Immature natural killer cell (primary cell): Measurements from ENCODE around the gene NLK. TPM values are rescaled to one million over a fixed set of nuclear protein-coding genes. Genes with fewer than 3 reads are reported as not detected.
"Not testable (repeated sequence)": the region's sequence is repeated elsewhere in the genome, so short reads cannot be mapped to it uniquely, and the experiment has no call there.

ENCODE experiments used
- DNase-seq, 3 donors: peaks; one replicate each; pipeline ENCODE4 v3.0.0; 2022; ENCODE audit warnings: mixed read lengths in 1 of 3
- H3K27ac Mint-ChIP-seq, 6 donors: one replicate each; pipeline ENCODE4 v1.8.0; 2020; ENCODE audit warnings: mixed read lengths in 6 of 6, mild to moderate bottlenecking in 5 of 6, inconsistent platforms in 4 of 6, moderate library complexity in 3 of 6
- H3K27me3 Mint-ChIP-seq, 3 donors: one replicate each; pipeline ENCODE4 v1.8.0; 2020 to 2021; ENCODE audit warnings: low read depth in 3 of 3, mild to moderate bottlenecking in 3 of 3, mixed read lengths in 3 of 3, moderate library complexity in 3 of 3, inconsistent platforms in 1 of 3
- H3K36me3 Mint-ChIP-seq, 3 donors: one replicate each; pipeline ENCODE4 v1.8.0; 2020; ENCODE audit warnings: mixed read lengths in 3 of 3, inconsistent platforms in 2 of 3, mild to moderate bottlenecking in 2 of 3
- H3K4me1 Mint-ChIP-seq, 2 donors: one replicate each; pipeline ENCODE4 v1.8.0; 2020; ENCODE audit warnings: inconsistent platforms in 2 of 2, mild to moderate bottlenecking in 2 of 2, mixed read lengths in 2 of 2, moderate library complexity in 1 of 2
- H3K4me3 Mint-ChIP-seq, 5 donors: one replicate each; pipeline ENCODE4 v1.8.0; 2020; ENCODE audit warnings: mild to moderate bottlenecking in 5 of 5, mixed read lengths in 5 of 5, inconsistent platforms in 3 of 5, moderate library complexity in 3 of 5
- H3K9me3 Mint-ChIP-seq, 6 donors: one replicate each; pipeline ENCODE4 v1.8.0; 2020; ENCODE audit warnings: mild to moderate bottlenecking in 6 of 6, mixed read lengths in 6 of 6, inconsistent platforms in 4 of 6, moderate library complexity in 3 of 6
- polyA plus RNA-seq, 3 donors: library from polyadenylated mRNA; unstranded; fragments of 300-500 nt; fragmentation: Illumina TruSeq; gene quantifications; one replicate each; pipeline ENCODE4 v1.2.3, GENCODE V29; 2021

Gene NLK
- polyA plus RNA-seq, 3 donors from 2014 or later, result 0.06 to 2.8 (median 2.3) TPM

DNA sequence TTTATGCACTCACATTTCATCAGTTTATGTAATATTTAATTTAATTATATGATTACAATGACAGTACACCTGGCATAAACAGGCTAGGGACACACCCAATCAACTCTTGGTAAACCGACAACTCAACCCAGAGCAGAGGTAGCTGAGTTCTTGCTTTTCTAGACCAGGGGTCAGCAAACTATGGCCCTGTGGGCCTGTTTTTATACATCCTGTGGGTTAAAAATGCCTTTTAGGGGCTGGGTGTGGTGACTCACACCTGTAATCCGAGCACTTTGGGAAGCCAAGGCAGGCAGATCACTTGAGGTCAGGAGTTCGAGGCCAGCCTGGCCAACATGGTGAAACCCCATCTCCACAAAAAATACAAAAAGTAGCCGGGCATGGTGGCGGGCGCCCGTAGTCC lies 177.3 kb downstream of the NLK start:
- Mint-ChIP-seq H3K27ac (no peak overlapping the region), H3K27me3 (peaks cover 1 to 5% (median 3%) of the 10 kb centered on the region in 3 donors), H3K4me1 (peaks cover 2 to 4% of the 10 kb centered on the region in 2 donors), H3K9me3 (no peaks in the 10 kb centered on the region), H3K36me3 (no peaks in the 10 kb centered on the region), H3K4me3 (no peak overlapping the region)
- no peak for DNase-seq

DNA sequence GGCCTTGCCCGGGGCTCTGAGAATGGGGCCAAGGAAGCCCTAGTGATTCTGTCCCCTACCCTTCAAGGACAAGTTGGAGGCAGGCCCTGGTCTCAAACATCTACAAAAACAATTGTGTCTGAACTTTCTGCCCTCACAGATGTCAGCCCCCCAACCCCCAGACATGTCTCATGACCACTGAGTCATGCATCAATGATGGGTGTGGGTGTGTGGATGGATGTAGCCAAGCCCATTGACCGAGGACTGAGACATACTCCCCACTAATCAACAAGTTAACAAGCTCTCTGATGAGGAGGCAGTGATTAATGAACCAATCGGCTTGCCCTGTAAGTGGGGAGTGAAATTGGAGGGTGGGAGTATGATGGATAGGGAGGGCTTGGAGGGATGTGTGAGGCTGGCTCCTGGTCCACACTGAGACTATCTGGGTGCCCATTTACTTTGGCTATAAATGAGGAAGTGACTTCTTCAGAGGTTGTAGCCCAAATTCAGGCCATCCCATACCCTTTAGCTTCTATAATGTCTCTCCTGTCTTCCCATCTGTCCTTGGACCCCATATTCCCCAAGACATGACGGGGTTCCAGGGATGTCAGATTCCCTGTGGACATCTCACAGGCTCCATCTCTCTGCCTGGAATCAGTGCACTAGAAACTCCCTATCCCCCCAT lies 179.4 kb downstream of the NLK start:
- peaks cover 2 to 5% (median 2%) of the 10 kb centered on the region in 3 donors for H3K27me3 Mint-ChIP-seq
- no peak for DNase-seq
- H3K9me3 Mint-ChIP-seq, result no peaks in the 10 kb centered on the region
- H3K4me1 Mint-ChIP-seq, result no peaks in the 10 kb centered on the region
- H3K27ac Mint-ChIP-seq, result no peak overlapping the region
- H3K4me3 Mint-ChIP-seq, result no peak overlapping the region
- no peaks in the 10 kb centered on the region for H3K36me3 Mint-ChIP-seq

DNA sequence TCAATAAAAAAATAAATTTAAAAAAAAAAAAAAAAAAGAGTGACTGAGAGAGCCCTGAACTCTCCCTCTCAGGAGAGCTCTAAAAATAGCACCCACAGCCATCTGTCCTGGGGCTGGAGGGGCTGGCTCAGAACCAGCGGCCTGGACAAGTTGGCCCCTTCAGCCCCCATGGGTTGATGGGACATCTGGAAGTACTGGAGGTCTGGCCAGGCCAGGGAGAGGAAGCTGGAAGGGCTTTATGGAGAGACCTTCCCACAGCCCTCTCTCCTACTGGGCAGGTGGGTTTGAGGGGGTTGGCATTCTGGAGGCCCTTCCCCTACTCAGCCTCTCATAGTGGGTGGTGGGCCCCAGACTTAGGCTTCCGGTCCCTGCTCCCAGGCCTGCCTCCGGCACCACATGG lies 182.8 kb downstream of the NLK start:
- Mint-ChIP-seq H3K9me3 (no peaks in the 10 kb centered on the region), H3K4me3 (no peak overlapping the region), H3K27ac (no peak overlapping the region), H3K36me3 (no peaks in the 10 kb centered on the region), H3K4me1 (peaks cover 9 to 14% of the 10 kb centered on the region in 2 donors), H3K27me3 (peaks cover 5 to 14% (median 6%) of the 10 kb centered on the region in 3 donors)
- no peak for DNase-seq

- Mint-ChIP-seq H3K9me3 (no peaks in the 10 kb centered on the region), H3K4me3 (peak overlapping the region in 1 of 5 donors; percentile 23), H3K27ac (no peak overlapping the region), H3K4me1 (peaks cover 9 to 14% of the 10 kb centered on the region in 2 donors), H3K27me3 (peaks cover 5 to 14% (median 12%) of the 10 kb centered on the region in 3 donors), H3K36me3 (no peaks in the 10 kb centered on the region)
- DNase-seq, result no peak
These were observed 183.4 kb downstream of the NLK start for GRCh38 chr17:28225867-28226266.

- no peak for DNase-seq
- H3K27ac Mint-ChIP-seq, result no peak overlapping the region
- H3K4me3 Mint-ChIP-seq, result no peak overlapping the region
- peaks cover 9 to 14% of the 10 kb centered on the region in 2 donors for H3K4me1 Mint-ChIP-seq
- no peaks in the 10 kb centered on the region for H3K9me3 Mint-ChIP-seq
- no peaks in the 10 kb centered on the region for H3K36me3 Mint-ChIP-seq
- peaks cover 5 to 14% (median 13%) of the 10 kb centered on the region in 3 donors for H3K27me3 Mint-ChIP-seq
These were observed 184.3 kb downstream of the NLK start for GRCh38 chr17:28226563-28227315.

DNA sequence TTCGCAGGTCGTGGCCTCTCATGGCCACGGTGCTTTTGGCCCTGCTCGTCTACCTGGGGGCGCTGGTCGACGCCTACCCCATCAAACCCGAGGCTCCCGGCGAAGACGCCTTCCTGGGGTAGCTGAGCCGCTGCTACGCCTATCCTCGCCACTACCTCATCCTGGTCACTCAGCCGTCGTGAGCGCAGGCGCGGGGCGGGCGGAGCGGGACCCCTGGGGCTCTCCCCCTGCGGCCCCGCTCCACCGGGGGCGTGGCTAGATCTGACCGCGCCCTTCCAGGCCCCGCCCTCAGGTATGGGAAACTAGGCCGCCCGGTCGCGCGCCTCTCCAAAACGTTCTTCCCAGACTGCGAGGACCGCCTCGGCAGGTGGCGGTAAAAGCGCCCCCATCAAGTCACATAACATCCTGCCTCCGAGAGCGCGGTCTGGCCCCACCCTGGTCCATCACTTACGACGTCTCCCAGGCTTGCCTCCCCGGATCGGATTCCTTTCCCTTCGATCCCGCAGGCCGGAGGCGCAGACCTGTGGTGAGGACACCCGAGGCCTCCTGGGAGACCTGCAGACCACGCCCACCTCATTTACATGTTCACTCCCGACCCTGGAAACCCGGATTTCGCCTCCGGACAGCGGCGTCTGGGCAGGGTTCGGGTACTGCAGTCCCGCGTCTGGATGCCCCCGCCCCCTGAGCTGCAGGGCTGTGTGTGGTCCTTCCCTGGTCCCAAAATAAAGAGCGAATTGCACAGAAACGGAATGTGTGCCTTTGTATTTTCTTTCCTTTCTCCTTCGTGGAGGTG lies 185.0 kb downstream of the NLK start:
- Mint-ChIP-seq H3K4me3 (peak overlapping the region; percentile 11 to 81 (median 70)), H3K4me1 (peaks cover 9 to 14% of the 10 kb centered on the region in 2 donors), H3K27ac (no peak overlapping the region), H3K9me3 (no peaks in the 10 kb centered on the region), H3K27me3 (peaks cover 6 to 14% (median 13%) of the 10 kb centered on the region in 3 donors), H3K36me3 (no peaks in the 10 kb centered on the region)
- no peak for DNase-seq

- Mint-ChIP-seq H3K27me3 (peaks cover 6 to 18% (median 14%) of the 10 kb centered on the region in 3 donors), H3K27ac (no peak overlapping the region), H3K4me1 (peaks cover 9 to 14% of the 10 kb centered on the region in 2 donors), H3K4me3 (peak overlapping the region; percentile 51 to 81 (median 70)), H3K36me3 (no peaks in the 10 kb centered on the region), H3K9me3 (no peaks in the 10 kb centered on the region)
- DNase-seq, result no peak
These were observed 185.8 kb downstream of the NLK start for GRCh38 chr17:28228109-28228840.

GRCh38 chr17:28228986-28229729 lies 186.7 kb downstream of the NLK start:
- H3K27ac Mint-ChIP-seq, result no peak overlapping the region
- no peaks in the 10 kb centered on the region for H3K9me3 Mint-ChIP-seq
- DNase-seq, result no peak
- peak overlapping the region in 1 of 5 donors; percentile 75 for H3K4me3 Mint-ChIP-seq
- H3K27me3 Mint-ChIP-seq, result peaks cover 8 to 19% (median 14%) of the 10 kb centered on the region in 3 donors
- H3K36me3 Mint-ChIP-seq, result no peaks in the 10 kb centered on the region
- peaks cover 9 to 14% of the 10 kb centered on the region in 2 donors for H3K4me1 Mint-ChIP-seq

DNA sequence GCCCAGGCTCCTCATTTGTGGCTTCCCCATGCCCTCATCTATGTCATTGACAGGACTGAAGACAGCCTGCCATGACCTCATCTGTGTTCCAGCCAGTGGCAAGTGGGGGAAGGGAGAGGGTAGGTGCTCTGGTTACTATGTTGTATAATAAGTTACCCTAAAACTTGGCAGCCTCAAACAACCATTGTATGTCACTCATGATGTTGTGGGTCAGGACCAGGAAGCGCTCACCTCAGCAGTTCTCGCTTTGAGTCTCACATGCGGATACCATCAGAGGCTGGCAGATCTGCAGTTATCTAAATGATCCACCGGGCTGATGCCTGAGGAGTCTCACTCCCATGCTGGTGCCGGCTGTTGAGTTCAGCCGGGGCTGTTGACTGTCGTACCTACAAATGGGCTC lies 187.5 kb downstream of the NLK start:
- Mint-ChIP-seq H3K27me3 (peaks cover 8 to 19% (median 14%) of the 10 kb centered on the region in 3 donors), H3K9me3 (no peaks in the 10 kb centered on the region)

GRCh38 chr17:28230607-28231006 lies 188.1 kb downstream of the NLK start:
- H3K27ac Mint-ChIP-seq, H3K36me3 Mint-ChIP-seq, H3K4me3 Mint-ChIP-seq, DNase-seq, H3K9me3 Mint-ChIP-seq: not testable (repeated sequence)
- Mint-ChIP-seq H3K4me1 (peaks cover 9 to 14% of the 10 kb centered on the region in 2 donors), H3K27me3 (peaks cover 6 to 22% (median 14%) of the 10 kb centered on the region in 3 donors)

More for the DNA sequence above, 187.5 kb downstream of the NLK start:
- DNase-seq, result no peak
- no peak overlapping the region for H3K4me3 Mint-ChIP-seq
- no peaks in the 10 kb centered on the region for H3K36me3 Mint-ChIP-seq
- H3K27ac Mint-ChIP-seq, result no peak overlapping the region
- H3K4me1 Mint-ChIP-seq, result peaks cover 9 to 14% of the 10 kb centered on the region in 2 donors

DNA sequence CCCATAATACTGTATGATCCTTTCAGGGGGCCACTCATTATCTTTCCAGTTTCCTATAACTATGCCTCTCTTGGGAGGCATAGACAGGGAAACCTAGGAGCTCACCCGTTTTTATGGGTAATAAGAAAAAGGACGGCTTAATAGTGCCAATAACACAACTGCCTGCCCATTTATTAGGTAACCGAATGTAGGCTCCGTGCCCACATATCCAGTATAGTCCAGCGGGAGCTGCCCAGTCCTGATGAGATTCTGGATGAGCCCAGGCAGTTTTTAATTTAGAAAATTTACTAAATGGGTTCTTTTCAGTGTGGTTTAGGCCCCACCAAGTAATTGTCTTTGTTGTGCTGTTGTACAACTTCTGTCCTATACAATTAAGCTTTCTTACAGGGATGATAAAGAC lies 189.1 kb downstream of the NLK start:
- not testable (repeated sequence) for H3K9me3 Mint-ChIP-seq, H3K27ac Mint-ChIP-seq, DNase-seq, H3K4me3 Mint-ChIP-seq, H3K36me3 Mint-ChIP-seq
- Mint-ChIP-seq H3K4me1 (peaks cover 9 to 14% of the 10 kb centered on the region in 2 donors), H3K27me3 (peaks cover 6 to 24% (median 12%) of the 10 kb centered on the region in 3 donors)

DNA sequence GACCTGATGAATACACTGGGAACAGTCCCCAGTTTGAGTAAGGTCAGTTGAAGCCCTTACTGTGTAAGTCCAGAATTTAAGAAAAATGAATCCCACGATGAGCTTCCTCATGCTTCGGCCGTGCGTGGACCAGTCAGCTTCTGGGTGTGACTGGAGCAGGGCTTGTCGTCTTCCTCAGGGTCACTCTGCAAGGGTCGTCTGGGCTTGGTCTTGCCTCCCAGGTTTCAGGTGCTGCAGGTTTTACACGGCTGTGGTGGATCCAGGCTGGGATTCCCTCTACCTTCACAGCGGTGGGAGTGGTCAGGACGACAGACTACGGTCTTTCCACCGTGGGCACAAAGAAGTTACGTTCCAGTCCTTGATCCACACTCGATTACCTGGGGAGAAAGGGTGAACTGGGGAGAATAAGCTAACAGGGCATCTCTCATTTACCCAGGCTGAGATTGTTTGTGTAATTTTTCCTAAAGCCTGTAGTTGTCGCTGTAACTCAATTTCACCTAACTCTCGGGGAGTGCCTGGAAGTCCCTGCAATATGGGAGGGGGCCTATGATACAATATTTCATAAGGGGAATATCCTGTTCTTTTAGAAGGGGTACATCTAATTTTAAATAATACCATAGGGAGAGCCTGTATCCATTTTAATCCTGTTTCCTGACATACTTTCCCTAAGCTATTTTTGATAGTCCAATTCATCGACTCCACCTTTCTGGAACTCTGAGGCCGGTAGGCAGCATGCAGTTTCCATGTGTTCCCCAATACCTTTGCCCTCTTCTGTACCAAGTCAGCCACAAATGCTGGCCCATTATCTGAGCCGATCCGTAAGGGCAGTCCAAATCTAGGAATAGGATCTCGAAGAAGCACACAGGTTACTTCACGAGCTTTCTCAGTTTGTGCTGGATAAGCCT lies 190.7 kb downstream of the NLK start:
- not testable (repeated sequence) for H3K36me3 Mint-ChIP-seq, H3K4me1 Mint-ChIP-seq, H3K9me3 Mint-ChIP-seq, H3K4me3 Mint-ChIP-seq, H3K27ac Mint-ChIP-seq, DNase-seq
- peaks cover 6 to 24% (median 8%) of the 10 kb centered on the region in 3 donors for H3K27me3 Mint-ChIP-seq
